ENCODE data around the gene DDX19B. TPM values are rescaled to one million over a fixed set of nuclear protein-coding genes. Genes with fewer than 3 reads are reported as not detected.

Gene DDX19B
- total RNA-seq: 19.3 and 26.0 TPM in 2 replicates

DNA sequence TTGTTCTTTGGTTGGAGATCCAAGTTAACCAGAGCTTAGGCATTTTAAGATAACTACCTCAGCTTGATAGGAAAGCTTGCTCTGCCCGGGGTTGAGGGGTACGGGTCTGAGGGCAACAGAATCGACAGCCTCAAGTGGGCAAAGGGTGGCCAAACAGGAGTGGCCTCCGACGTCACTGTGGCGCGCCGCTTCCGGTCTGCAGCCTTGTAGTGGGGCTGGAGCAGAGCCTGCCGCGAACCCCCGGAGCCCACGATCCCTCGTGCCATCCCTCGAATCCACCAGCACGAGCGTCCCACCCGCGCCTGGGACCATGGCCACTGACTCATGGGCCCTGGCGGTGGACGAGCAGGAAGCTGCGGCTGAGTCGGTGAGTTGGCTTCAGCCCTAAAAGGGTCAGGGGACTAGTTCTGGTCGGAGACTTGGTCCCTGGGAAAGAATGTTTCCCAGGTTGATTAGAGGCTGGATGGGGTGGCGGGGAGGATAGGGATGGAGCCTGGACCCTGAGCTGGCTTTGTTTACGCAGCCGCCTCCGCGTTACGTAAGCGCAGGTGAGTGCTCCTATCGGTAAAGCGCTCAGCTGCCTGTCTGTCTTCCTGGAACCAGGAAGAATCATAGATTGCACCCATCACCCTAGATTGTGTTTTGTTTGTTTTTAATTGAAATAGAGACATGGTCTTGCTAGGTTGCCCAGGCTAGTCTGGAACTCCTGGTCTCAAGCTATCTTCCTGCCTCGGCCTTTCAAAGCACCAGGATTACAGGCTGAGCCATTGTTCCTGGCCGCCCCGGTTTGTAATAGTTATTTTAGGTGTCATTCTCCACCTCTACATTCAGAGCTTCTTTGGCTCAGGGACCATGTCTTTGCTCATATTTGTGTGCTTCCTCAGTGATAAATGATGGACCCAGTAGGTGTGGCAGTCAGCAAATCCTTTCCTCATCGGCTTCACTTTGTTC lies at the start of gene DDX19B:
Gene DDX19B (plus strand): TSS at position 199 of the 951 bp plus-strand sequence. CDS start 112 bp downstream, at position 311.

GRCh38 chr16:70251629-70252354 lies 47.2 kb upstream of the DDX19B start, which contains the start of gene EXOSC6:
TSS of gene EXOSC6 (minus strand) at chr16:70251940. CDS start at chr16:70251900, 40 bp downstream.

GRCh38 chr16:70289229-70290094 lies 9.5 kb upstream of the DDX19B start, which contains the start of gene AARS1:
TSS of gene AARS1 (minus strand) at chr16:70289506. CDS start at chr16:70282763, 6,743 bp downstream.

Other genes with a start within 250 kb of the DDX19B start
- gene PDPR, start 184.9 kb upstream of the DDX19B start, total RNA-seq: 7.9 and 9.4 TPM in 2 replicates
- 0.21 and 1.4 TPM in 2 replicates for gene CLEC18C, start 125.4 kb upstream of the DDX19B start, total RNA-seq
- gene EXOSC6, start 47.2 kb upstream of the DDX19B start, total RNA-seq: 35.7 and 40.1 TPM in 2 replicates
- gene AARS1, start 9.7 kb upstream of the DDX19B start, total RNA-seq: 221 and 270 TPM in 2 replicates
- gene DDX19A, start 47.7 kb downstream of the DDX19B start, total RNA-seq: 27.7 and 38.8 TPM in 2 replicates
- gene ST3GAL2, start 139.9 kb downstream of the DDX19B start, total RNA-seq: 4.3 and 9.6 TPM in 2 replicates
- gene FCSK, start 155.4 kb downstream of the DDX19B start, total RNA-seq: 12.0 and 13.6 TPM in 2 replicates
- 63.1 and 76.3 TPM in 2 replicates for gene COG4, start 224.4 kb downstream of the DDX19B start, total RNA-seq
- 74.5 and 122 TPM in 2 replicates for gene SF3B3, start 224.6 kb downstream of the DDX19B start, total RNA-seq